ENCODE results near the gene BANK1.

DNA sequence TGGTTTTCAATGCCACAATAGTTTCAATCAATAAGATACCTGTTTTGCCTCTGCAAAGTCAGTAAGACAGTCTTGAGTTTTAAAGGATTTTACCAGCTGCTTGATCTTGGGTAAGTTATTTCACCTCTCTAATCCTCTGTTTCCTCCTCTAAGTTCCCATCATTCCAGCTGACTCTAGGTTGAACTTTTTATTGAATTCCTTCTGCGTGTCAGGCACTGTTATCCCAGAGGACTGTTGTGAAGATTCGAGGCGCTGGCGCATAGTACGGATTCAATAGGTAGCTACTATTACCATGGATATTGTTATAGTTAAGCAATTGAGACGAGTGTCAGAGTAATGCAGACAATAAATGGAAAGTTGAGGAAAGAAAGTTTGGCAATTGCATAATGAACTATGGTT, 179.4 kb downstream of the BANK1 start:
- TF ChIP-seq, protein P1, sequence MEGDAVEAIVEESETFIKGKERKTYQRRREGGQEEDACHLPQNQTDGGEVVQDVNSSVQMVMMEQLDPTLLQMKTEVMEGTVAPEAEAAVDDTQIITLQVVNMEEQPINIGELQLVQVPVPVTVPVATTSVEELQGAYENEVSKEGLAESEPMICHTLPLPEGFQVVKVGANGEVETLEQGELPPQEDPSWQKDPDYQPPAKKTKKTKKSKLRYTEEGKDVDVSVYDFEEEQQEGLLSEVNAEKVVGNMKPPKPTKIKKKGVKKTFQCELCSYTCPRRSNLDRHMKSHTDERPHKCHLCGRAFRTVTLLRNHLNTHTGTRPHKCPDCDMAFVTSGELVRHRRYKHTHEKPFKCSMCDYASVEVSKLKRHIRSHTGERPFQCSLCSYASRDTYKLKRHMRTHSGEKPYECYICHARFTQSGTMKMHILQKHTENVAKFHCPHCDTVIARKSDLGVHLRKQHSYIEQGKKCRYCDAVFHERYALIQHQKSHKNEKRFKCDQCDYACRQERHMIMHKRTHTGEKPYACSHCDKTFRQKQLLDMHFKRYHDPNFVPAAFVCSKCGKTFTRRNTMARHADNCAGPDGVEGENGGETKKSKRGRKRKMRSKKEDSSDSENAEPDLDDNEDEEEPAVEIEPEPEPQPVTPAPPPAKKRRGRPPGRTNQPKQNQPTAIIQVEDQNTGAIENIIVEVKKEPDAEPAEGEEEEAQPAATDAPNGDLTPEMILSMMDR (IDR thresholded peaks at IDR 0.05), result no peak
- no peak for TF ChIP-seq EP300 (IDR thresholded peaks at IDR 0.05)

All from upper lobe of left lung (tissue), 4 donors.